Peyer's patch (tissue), 4 donors: ENCODE results near the gene CEMIP2.

Source experiments
- CTCF ChIP-seq, 6 experiments: fragments of 450-650 bp in 4 of 6; fragments of 200-600 bp in 2 of 6; sonication (generic) in 1 of 6; IDR thresholded peaks; one replicate each; pipeline ENCODE4 v1.5.1; 2017 to 2019; ENCODE audit warnings: antibody characterized with exemption in 6 of 6, mild to moderate bottlenecking in 3 of 6, moderate library complexity in 1 of 6
- POLR2A ChIP-seq, 2 donors: fragments of 450-650 bp; IDR thresholded peaks; one replicate each; pipeline ENCODE4 v1.5.1; 2017; ENCODE audit warnings: antibody characterized with exemption in 2 of 2, mild to moderate bottlenecking in 2 of 2, moderate library complexity in 2 of 2

GRCh38 chr9:71726723-71727122 is 41.6 kb downstream of the CEMIP2 start:
- TF ChIP-seq POLR2A (IDR thresholded peaks at IDR 0.05) (no peak), CTCF (IDR thresholded peaks at IDR 0.05) (no peak)
